Gastrocnemius medialis (tissue), 4 donors: ENCODE results near the gene BTBD3. TPM values are rescaled to one million over a fixed set of nuclear protein-coding genes. Genes with fewer than 3 reads are reported as not detected.

Source experiments
- ATAC-seq, 2 donors: fragments of 150-250 bp; one replicate each; pipeline ENCODE4 v1.9.1; 2016
- DNase-seq, 2 donors: peaks; one replicate each; pipeline ENCODE4 v3.0.0-alpha.2; 2019
- H3K27ac ChIP-seq, 4 donors: fragments of 200-600 bp; sonication (generic); 1 replicate in 1 of 4; 2 replicates in 3 of 4; pipeline ENCODE4 v1.5.1; 2016 to 2018; ENCODE audit warnings: mild to moderate bottlenecking in 2 of 4, moderate library complexity in 1 of 4
- H3K27me3 ChIP-seq, 3 donors: fragments of 200-600 bp; sonication (generic) in 2 of 3; 1 replicate in 1 of 3; 2 replicates in 2 of 3; pipeline versions ENCODE4 v1.5.1 to v1.6.0; 2016 to 2019; ENCODE audit warnings: mild to moderate bottlenecking in 1 of 3, moderate library complexity in 1 of 3
- H3K36me3 ChIP-seq, 2 donors: fragments of 200-600 bp; sonication (generic) in 1 of 2; one replicate each; pipeline ENCODE4 v1.5.1; 2017 to 2018
- H3K4me1 ChIP-seq, 2 donors: fragments of 200-600 bp; sonication (generic) in 1 of 2; one replicate each; pipeline ENCODE4 v1.5.1; 2016 to 2017; ENCODE audit warnings: mild to moderate bottlenecking in 2 of 2
- H3K4me3 ChIP-seq, 4 donors: fragments of 200-600 bp; sonication (generic) in 3 of 4; 1 replicate in 1 of 4; 2 replicates in 3 of 4; pipeline ENCODE4 v1.5.1; 2016 to 2019; ENCODE audit warnings: mild to moderate bottlenecking in 2 of 4
- H3K9me3 ChIP-seq, 3 donors: fragments of 200-600 bp; sonication (generic) in 2 of 3; 1 replicate in 1 of 3; 2 replicates in 2 of 3; pipeline ENCODE4 v1.5.1; 2016 to 2019
- POLR2A ChIP-seq, 2 donors: fragments of 450-650 bp; IDR thresholded peaks; one replicate each; pipeline ENCODE4 v1.6.1; 2017; ENCODE audit warnings: antibody characterized with exemption in 2 of 2, mild to moderate bottlenecking in 2 of 2, moderate library complexity in 2 of 2
- in situ Hi-C, 4 donors: fragments of 200-750 bp; cut with MboI; loops; one replicate each; pipeline versions ENCODE4 v1.15.0 to v1.8.0; 2017; ENCODE audit warnings: low sequenced_read_pairs in 4 of 4
- intact Hi-C: fragments of 100-400 bp; cut with DNase I; formaldehyde crosslinking; loops from one replicate; pipeline ENCODE4 v1.15.1; 2023; ENCODE audit warnings: low total_unique reads
- total RNA-seq, 4 donors: library from RNA; depleted of rRNA; stranded (reverse); fragments of >200 nt; gene quantifications; one replicate each; pipeline versions ENCODE4 v1.1.0 to v1.2.3, GENCODE V29; 2016
- TF ChIP-seq, protein P1 (sequence below), 5 experiments: fragments of 450-650 bp in 3 of 5; fragments of 200-600 bp in 2 of 5; sonication (generic) in 2 of 5; IDR thresholded peaks in 4 of 5; conservative IDR thresholded peaks in 1 of 5; 1 replicate in 4 of 5; 2 replicates in 1 of 5; pipeline ENCODE4 v1.5.1; 2016 to 2019; ENCODE audit warnings: antibody characterized with exemption in 5 of 5, mild to moderate bottlenecking in 3 of 5, moderate library complexity in 3 of 5

BTBD3 gene
- total RNA-seq, 4 donors from 2014 or later = 13.8 to 21.9 (median 14.8) TPM

DNA sequence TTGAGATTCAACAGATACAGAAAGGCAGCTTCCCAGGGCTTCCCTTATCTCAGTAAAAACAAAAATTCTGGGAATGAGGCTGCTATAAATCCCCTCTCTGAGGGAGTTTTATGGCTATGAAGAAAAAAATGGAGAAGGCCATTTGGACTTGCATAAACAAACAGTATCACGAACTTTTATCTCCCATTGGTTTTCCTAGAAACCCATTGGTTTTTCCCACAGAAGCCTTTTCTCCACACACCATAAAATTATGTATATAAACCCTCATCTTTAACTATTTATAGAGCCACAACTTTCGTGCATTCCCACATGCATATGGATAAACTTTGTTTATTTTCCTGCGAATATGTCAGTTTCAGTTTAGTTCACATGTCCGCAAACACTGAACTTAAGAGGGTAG, 36.2 kb upstream of the BTBD3 start:
- in situ Hi-C loops = loop anchor here in 1 of 4 donors (25.0 kb wide), 1 partner anchor 1444 kb away; the partner anchor contains the start of genes MKKS and SLX4IP
- TF ChIP-seq POLR2A (IDR thresholded peaks at IDR 0.05) = no peak
- TF ChIP-seq, protein P1, sequence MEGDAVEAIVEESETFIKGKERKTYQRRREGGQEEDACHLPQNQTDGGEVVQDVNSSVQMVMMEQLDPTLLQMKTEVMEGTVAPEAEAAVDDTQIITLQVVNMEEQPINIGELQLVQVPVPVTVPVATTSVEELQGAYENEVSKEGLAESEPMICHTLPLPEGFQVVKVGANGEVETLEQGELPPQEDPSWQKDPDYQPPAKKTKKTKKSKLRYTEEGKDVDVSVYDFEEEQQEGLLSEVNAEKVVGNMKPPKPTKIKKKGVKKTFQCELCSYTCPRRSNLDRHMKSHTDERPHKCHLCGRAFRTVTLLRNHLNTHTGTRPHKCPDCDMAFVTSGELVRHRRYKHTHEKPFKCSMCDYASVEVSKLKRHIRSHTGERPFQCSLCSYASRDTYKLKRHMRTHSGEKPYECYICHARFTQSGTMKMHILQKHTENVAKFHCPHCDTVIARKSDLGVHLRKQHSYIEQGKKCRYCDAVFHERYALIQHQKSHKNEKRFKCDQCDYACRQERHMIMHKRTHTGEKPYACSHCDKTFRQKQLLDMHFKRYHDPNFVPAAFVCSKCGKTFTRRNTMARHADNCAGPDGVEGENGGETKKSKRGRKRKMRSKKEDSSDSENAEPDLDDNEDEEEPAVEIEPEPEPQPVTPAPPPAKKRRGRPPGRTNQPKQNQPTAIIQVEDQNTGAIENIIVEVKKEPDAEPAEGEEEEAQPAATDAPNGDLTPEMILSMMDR (IDR thresholded peaks at IDR 0.05 in 4 of 5, conservative IDR thresholded peaks at IDR 0.05 in 1 of 5) = no peak
- H3K27ac ChIP-seq = no peak overlapping the region

DNA sequence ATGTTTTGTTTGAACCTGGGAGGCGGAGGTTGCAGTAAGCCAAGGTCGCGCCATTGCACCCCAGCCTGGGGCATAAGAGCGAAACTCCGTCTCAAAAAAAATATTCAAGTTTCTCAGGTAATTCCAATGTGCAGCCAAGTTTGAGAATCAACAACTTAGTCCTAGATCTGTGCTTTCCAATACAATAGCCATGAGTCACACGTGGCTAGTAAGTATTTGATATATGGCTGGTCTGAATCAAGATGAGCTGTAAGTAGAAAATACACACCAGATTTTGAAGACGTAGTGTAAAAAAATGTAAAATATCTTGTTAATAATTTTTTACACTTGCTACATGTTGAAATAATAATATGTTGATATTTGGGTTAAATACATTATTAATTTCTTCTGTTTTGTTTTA, 35.0 kb upstream of the BTBD3 start:
- no peak for ATAC-seq
- Histone ChIP-seq H3K36me3 (no peaks in the 10 kb centered on the region), H3K9me3 (no peaks in the 10 kb centered on the region), H3K4me1 (no peaks in the 10 kb centered on the region), H3K27ac (no peak overlapping the region), H3K4me3 (no peak overlapping the region), H3K27me3 (no peaks in the 10 kb centered on the region)
- TF ChIP-seq, protein P1 (IDR thresholded peaks at IDR 0.05 in 4 of 5, conservative IDR thresholded peaks at IDR 0.05 in 1 of 5) = no peak
- TF ChIP-seq POLR2A (IDR thresholded peaks at IDR 0.05) = no peak
- in situ Hi-C loops (loop anchor here in 1 of 4 donors (25.0 kb wide), 1 partner anchor 1445 kb away; the partner anchor contains the start of genes MKKS and SLX4IP), intact Hi-C loops (no loop called here)
- no peak for DNase-seq

More for the DNA sequence above, 36.2 kb upstream of the BTBD3 start:
- ATAC-seq = no peak
- Histone ChIP-seq H3K4me3 (no peak overlapping the region), H3K4me1 (no peaks in the 10 kb centered on the region), H3K9me3 (no peaks in the 10 kb centered on the region), H3K27me3 (no peaks in the 10 kb centered on the region), H3K36me3 (no peaks in the 10 kb centered on the region)
- no peak for DNase-seq
- intact Hi-C loops = no loop called here

DNA sequence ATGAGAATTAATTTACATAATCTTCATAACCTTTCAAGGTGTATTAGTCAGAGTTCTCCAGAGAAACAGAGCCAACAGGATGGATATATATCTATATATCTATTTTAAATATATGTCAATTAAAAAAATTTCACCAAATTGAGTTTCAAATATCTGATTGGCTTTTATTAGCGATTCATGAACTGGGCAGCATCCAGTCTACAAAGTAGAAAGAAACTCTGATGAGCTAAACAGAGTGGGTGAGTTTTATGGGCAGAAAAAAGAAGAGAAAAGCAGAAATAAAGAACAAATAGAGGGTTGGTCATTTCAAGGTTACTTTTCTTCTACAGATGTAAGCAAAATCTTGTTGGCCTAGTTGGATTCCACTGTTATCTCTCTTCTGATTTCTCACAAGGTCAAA, 29.0 kb upstream of the BTBD3 start:
- no peak for TF ChIP-seq POLR2A (IDR thresholded peaks at IDR 0.05)
- TF ChIP-seq, protein P1 (IDR thresholded peaks at IDR 0.05 in 4 of 5, conservative IDR thresholded peaks at IDR 0.05 in 1 of 5) = no peak
- H3K27ac ChIP-seq = no peak overlapping the region
- no peak for DNase-seq
- intact Hi-C loops (no loop called here), in situ Hi-C loops (loop anchor here in 1 of 4 donors (25.0 kb wide), 1 partner anchor 1451 kb away; the partner anchor contains the start of genes MKKS and SLX4IP)
- H3K4me3 ChIP-seq = no peak overlapping the region
- H3K27me3 ChIP-seq = no peaks in the 10 kb centered on the region
- ATAC-seq = no peak
- H3K4me1 ChIP-seq = peaks cover 21 to 22% of the 10 kb centered on the region in 2 donors
- no peaks in the 10 kb centered on the region for H3K9me3 ChIP-seq
- no peaks in the 10 kb centered on the region for H3K36me3 ChIP-seq

DNA sequence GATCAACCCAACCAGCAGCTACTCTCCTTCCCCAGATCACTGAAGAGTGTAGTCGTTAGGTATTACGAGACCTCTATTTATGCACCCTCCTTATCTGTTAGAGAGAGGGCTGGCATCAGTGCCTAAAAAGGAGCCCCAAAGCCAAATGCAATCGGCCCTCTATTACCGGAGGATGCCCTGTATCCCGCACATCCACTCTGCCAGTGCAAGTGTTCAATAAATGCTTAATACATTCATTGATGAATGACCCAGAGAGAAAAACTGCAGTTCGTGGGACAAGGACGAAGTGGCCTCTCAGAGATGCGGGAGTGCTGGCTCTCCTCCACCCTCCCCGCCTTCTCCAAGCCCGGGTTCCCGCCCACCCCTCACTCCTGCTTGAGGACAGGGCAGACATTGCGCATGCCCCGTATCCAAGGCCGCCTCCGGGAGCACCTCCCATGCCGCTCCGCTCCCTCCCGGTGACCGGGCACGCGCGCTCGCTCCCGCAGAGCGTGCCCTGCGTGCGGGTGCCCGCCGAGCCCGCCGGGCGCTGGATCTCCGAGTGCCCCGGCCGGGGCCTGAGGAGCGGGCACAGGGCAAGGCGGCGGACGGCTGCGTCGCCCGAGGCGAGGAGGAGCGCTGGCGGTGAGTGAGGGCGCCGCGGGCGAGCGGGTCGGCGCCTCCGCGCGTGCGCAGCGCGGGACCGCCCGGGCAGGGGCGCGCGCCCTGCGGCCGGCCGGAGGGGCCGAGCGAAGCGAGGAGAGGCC, 27.2 kb upstream of the BTBD3 start:
- Histone ChIP-seq H3K27ac (peak overlapping the region; percentile 83 to 95 (median 88)), H3K27me3 (no peaks in the 10 kb centered on the region), H3K4me1 (peaks cover 36 to 38% of the 10 kb centered on the region in 2 donors), H3K36me3 (no peaks in the 10 kb centered on the region), H3K4me3 (peak overlapping the region; percentile 72 to 86 (median 80)), H3K9me3 (no peaks in the 10 kb centered on the region)
- in situ Hi-C loops = loop anchor here in 1 of 4 donors (25.0 kb wide), 1 partner anchor 1453 kb away; the partner anchor contains the start of genes MKKS and SLX4IP
- DNase-seq = peak; percentile 76 to 80
- ATAC-seq = peak; percentile 84 to 89
- TF ChIP-seq, protein P1 (IDR thresholded peaks at IDR 0.05 in 4 of 5, conservative IDR thresholded peaks at IDR 0.05 in 1 of 5) = peak in 2 of 5 experiments; percentile 11 to 23
- peak; percentile 71 for TF ChIP-seq POLR2A (IDR thresholded peaks at IDR 0.05)
- intact Hi-C loops = loop anchor here (5.0 kb wide), 1 partner anchor 1892 kb away; the partner anchor contains the start of gene ESF1
